ACC112 (cell line): ENCODE measurements around the gene ATXN10.
A peak's percentile ranks its signal among the peaks of the same experiment; 100 is the strongest.

Experiments used
- H2AFZ ChIP-seq: fragments of 200-600 bp; sonication (generic); one replicate; pipeline ENCODE4 v1.6.0; 2017; ENCODE audit warnings: antibody characterized with exemption, low read length; ENCODE audit not compliant: unreplicated experiment
- H3K27ac ChIP-seq: fragments of 200-600 bp; sonication (generic); 2 replicates; pipeline ENCODE4 v1.5.1; 2014; ENCODE audit warnings: low read depth, mild to moderate bottlenecking, antibody characterized with exemption, low read length, moderate library complexity
- H3K27me3 ChIP-seq: fragments of 200-600 bp; sonication (generic); 2 replicates; pipeline ENCODE4 v1.6.1; 2014; ENCODE audit warnings: mild to moderate bottlenecking, antibody characterized with exemption, low read length, moderate library complexity, mixed read lengths; ENCODE audit not compliant: insufficient read depth
- H3K36me3 ChIP-seq: fragments of 200-600 bp; sonication (generic); 2 replicates; pipeline ENCODE4 v1.6.1; 2016; ENCODE audit warnings: mild to moderate bottlenecking, antibody characterized with exemption, low read length, moderate library complexity, mixed read lengths; ENCODE audit not compliant: insufficient read depth
- H3K4me1 ChIP-seq: fragments of 200-600 bp; sonication (generic); one replicate; pipeline ENCODE4 v1.6.1; 2016; ENCODE audit warnings: low read length, mixed read lengths; ENCODE audit not compliant: insufficient read depth, unreplicated experiment, control insufficient read depth
- H3K4me3 ChIP-seq: fragments of 200-600 bp; sonication (generic); 2 replicates; pipeline ENCODE4 v1.5.1; 2014; ENCODE audit warnings: mild to moderate bottlenecking, low read depth, low read length
- H3K79me2 ChIP-seq: fragments of 200-600 bp; sonication (generic); one replicate; pipeline ENCODE4 v1.6.0; 2016; ENCODE audit warnings: low read length; ENCODE audit not compliant: control insufficient read depth, unreplicated experiment, insufficient read depth

Gene ATXN10

DNA sequence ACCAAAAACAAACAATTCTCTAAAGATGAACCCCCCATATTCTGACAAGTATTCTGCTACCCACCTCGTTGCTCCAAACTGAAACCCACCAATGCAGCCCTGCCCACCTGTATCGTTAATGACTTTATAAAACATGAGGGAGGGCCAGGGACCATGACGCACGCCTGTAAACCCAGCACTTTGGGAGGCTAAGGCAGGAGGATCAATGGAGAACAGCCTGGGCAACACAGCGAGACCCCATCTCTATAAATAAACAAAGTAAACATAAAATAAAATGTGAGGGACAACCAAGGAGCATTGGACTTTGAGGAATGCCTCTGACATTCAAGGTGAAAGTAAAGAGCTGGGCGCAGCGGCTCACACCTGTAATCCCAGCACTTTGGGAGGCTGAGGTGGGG lies 39.8 kb upstream of the ATXN10 start:
- H3K27ac ChIP-seq: no peak overlapping the region
- H3K27me3 ChIP-seq: no peaks in the 10 kb centered on the region
- no peaks in the 10 kb centered on the region for H3K79me2 ChIP-seq
- no peak overlapping the region for H3K4me3 ChIP-seq
- H2AFZ ChIP-seq: no peak overlapping the region
- peaks cover 3% of the 10 kb centered on the region for H3K4me1 ChIP-seq
- no peaks in the 10 kb centered on the region for H3K36me3 ChIP-seq

DNA sequence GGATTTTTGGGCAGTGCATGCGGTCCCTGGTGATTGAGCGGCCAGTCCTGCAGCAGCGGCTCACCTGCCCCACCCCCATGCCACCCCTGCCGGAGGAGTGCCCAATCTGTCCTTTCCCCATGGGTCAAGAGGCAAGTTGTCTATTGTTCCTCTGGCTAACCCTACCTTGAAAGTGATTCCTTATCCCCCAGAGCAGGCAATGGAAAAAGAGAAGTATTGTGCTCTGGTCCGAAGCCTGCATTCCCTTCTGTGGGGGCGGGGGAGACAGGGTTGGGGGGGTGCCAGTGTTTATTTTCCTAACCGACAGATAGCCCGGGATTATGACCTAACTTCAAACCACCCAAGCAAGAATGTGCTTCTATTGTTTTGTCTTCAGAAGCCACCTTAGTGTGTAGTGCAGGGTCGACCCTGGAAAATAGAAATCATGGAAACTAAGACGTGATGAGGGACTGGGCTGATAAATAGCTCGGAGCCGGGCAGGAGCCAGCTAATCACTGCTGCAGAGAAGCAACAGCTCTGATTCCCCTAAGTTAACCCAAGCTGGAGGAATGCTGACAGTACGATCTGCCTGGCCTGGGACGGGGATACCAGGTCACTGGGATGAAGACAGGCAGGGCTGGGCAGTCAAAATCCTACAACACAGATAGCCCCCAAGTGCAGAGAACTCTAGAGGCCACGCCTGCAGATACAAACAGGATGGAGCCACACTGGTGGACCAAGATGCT lies 38.7 kb upstream of the ATXN10 start:
- Histone ChIP-seq H3K27me3 (no peaks in the 10 kb centered on the region), H3K79me2 (no peaks in the 10 kb centered on the region), H3K36me3 (no peaks in the 10 kb centered on the region), H3K27ac (no peak overlapping the region), H3K4me3 (no peak overlapping the region), H3K4me1 (peaks cover 3% of the 10 kb centered on the region), H2AFZ (no peak overlapping the region)

DNA sequence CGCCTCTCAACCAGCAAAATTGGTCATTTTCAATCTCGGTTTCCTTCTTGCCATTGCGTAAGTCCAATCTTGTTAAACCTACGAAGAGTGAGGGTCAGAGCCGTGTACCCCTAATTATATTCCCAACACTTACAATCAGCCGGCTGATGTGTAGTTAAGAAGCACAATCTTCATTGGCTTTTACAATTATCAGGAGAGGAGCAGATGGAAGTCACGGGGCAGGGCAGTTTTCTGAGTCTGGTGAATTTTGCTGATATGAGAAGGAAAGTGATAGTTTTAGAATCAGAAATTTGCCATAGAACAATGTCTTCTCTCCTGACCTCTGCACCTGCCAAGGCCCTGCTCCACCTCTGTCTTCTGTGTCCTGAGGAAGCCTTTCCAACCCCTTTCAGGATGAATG lies 35.0 kb upstream of the ATXN10 start:
- peaks cover 22% of the 10 kb centered on the region for H3K4me1 ChIP-seq
- H3K36me3 ChIP-seq: no peaks in the 10 kb centered on the region
- no peaks in the 10 kb centered on the region for H3K79me2 ChIP-seq
- no peak overlapping the region for H2AFZ ChIP-seq
- no peak overlapping the region for H3K4me3 ChIP-seq
- H3K27ac ChIP-seq: no peak overlapping the region
- H3K27me3 ChIP-seq: no peaks in the 10 kb centered on the region

GRCh38 chr22:45638197-45638596 lies 33.4 kb upstream of the ATXN10 start:
- H3K36me3 ChIP-seq: no peaks in the 10 kb centered on the region
- H3K4me3 ChIP-seq: no peak overlapping the region
- H3K27ac ChIP-seq: peak overlapping the region; percentile 74
- no peak overlapping the region for H2AFZ ChIP-seq
- peaks cover 19% of the 10 kb centered on the region for H3K4me1 ChIP-seq
- no peaks in the 10 kb centered on the region for H3K79me2 ChIP-seq
- no peaks in the 10 kb centered on the region for H3K27me3 ChIP-seq

DNA sequence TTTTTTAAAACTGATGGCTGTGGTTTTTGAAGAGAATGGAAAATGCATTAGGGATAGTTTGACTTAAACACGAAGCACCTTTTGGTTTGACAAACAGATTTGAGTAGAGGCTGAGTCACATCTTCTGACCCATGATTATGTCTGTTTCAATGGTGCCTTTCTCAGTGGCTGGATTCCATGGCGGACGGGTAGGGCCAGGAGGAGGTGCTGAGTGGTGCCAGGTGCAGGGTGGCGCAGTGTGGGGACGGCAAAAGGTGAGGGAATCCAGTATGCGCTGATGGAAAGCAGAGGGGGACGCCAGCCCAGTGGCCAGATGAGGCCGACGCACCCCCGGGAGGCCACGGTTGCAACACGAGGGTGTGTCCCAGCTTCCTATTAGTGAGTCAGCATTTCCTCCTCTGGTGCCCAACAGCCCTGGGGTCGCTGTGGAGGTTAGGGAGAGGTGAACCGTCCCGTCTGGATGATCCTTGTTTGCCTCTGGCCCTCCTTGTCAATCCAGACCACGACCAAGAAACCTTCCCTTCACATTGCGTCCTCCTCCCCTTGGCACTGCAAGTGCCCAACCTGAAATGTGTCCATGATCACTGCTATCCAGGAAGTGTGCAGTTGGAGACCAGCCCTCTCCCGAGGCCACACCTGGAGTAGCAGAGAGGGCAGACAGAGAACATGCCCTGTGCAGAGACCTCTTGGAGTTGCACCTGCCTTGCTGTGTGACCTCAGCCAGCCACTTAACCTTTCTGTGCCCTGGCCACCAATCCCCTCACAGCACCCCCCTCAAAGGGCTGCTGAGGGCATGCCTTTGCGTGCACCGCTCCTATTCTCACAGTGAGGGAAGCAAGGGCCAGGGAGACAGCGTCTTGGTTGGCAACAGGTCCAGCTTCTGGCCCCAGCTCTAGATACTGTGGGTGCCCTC lies 32.5 kb upstream of the ATXN10 start:
- Histone ChIP-seq H3K27ac (peak overlapping the region; percentile 74), H3K27me3 (no peaks in the 10 kb centered on the region)

DNA sequence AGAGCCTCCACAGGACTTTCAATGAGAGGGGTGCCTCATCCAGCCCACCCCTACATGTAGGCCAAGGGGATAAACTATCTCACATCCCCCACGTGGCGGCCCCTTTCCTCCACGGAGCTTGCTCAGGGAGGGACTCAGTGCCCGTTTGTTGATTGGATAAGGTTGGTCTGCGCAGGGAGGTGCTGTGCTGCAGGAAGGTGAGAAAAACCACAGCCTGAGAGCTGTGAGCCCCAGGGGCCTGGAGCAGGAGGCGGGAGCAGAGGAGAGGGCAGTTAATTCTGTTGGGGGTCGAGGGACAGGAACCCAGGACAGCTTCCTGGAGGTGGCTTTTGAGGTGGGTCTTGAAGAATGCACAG lies 31.9 kb upstream of the ATXN10 start:
- Histone ChIP-seq H2AFZ (no peak overlapping the region), H3K27ac (no peak overlapping the region), H3K27me3 (no peaks in the 10 kb centered on the region), H3K4me3 (no peak overlapping the region), H3K79me2 (no peaks in the 10 kb centered on the region), H3K4me1 (peaks cover 19% of the 10 kb centered on the region), H3K36me3 (no peaks in the 10 kb centered on the region)

More for the DNA sequence above, 32.5 kb upstream of the ATXN10 start:
- H3K4me3 ChIP-seq: peak overlapping the region; percentile 29; the same call in 1 of the 2 replicates
- H3K79me2 ChIP-seq: no peaks in the 10 kb centered on the region
- peaks cover 19% of the 10 kb centered on the region for H3K4me1 ChIP-seq
- H3K36me3 ChIP-seq: no peaks in the 10 kb centered on the region
- no peak overlapping the region for H2AFZ ChIP-seq

DNA sequence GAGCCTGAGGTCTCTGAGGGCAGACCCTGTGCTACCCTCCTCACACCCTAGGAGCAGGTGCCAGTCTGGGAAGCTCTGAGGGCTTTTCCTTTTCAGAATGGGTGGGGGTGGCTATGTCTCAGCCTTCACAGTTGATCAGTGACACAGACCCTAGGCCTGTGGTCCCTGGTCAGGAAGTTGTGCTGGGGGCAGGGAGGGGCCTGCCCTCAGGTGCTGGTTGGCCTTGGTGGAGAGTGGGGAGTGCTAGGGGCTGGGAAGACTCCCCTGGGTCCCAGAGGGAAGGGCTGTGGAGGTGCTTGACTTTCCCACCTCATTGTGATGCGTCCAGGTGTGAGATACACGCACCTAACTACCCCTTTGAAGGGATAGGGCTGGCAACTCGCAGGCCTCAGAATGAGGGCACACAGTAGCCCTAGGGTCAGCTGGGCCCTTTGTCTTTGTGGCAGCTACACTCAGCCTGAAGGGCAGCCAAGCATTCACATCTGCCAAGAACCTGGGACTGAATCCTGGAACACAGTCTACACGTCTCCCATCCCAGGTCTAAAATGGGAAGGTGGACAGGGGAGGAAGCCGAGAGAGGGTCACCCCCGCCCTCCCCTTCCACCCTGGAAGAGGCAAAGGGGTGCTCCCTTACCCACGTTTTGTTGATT lies 31.2 kb upstream of the ATXN10 start:
- H3K79me2 ChIP-seq: no peaks in the 10 kb centered on the region
- no peaks in the 10 kb centered on the region for H3K27me3 ChIP-seq
- no peak overlapping the region for H2AFZ ChIP-seq
- H3K4me1 ChIP-seq: peaks cover 19% of the 10 kb centered on the region
- no peaks in the 10 kb centered on the region for H3K36me3 ChIP-seq
- H3K27ac ChIP-seq: no peak overlapping the region
- no peak overlapping the region for H3K4me3 ChIP-seq

DNA sequence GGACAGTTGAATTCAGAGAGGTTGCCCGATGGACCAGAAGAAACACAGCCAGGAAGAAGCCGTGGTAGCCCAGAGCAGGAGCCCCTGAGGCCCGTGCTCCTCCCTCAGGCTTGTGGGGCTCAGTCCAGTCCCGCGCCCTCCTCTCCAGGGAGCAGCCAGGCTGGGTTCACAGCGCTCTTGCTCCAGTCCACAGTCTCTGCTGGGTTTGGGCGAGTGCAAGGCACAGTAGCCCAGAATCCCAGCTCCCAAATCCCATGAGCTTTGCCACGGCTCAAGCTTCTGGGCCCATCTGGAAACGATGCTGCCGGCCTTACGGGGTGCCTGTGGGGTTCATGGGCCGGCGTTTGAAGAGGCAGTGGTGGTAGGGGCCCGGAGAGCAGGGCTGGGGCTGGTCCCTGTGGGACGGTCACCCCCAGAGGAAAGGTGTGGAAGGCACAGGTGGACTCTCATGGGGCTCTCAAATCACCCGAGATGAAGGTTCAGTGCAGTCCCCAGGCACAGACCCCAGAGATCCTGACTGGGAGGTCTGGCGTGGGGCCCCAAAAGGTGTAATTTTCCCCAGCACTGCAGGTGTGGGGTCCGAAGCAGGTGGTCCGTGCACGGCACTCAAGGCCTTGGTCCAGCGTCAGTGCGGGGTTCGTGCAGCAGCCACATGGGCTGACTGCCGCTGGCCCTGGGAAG lies 30.6 kb upstream of the ATXN10 start:
- no peak overlapping the region for H3K27ac ChIP-seq
- no peaks in the 10 kb centered on the region for H3K36me3 ChIP-seq
- H3K4me1 ChIP-seq: peaks cover 19% of the 10 kb centered on the region
- no peaks in the 10 kb centered on the region for H3K79me2 ChIP-seq
- H2AFZ ChIP-seq: no peak overlapping the region
- H3K4me3 ChIP-seq: no peak overlapping the region
- H3K27me3 ChIP-seq: no peaks in the 10 kb centered on the region

GRCh38 chr22:45642986-45643385 lies 28.6 kb upstream of the ATXN10 start:
- Histone ChIP-seq H3K27ac (no peak overlapping the region), H2AFZ (no peak overlapping the region), H3K36me3 (no peaks in the 10 kb centered on the region), H3K4me3 (no peak overlapping the region), H3K79me2 (no peaks in the 10 kb centered on the region), H3K27me3 (no peaks in the 10 kb centered on the region), H3K4me1 (peaks cover 19% of the 10 kb centered on the region)

GRCh38 chr22:45644714-45645113 lies 26.9 kb upstream of the ATXN10 start:
- Histone ChIP-seq H3K27me3 (no peaks in the 10 kb centered on the region), H3K4me1 (peaks cover 3% of the 10 kb centered on the region), H3K4me3 (no peak overlapping the region), H3K27ac (no peak overlapping the region), H3K79me2 (no peaks in the 10 kb centered on the region), H2AFZ (no peak overlapping the region), H3K36me3 (no peaks in the 10 kb centered on the region)
